Bronchial epithelial cell (primary cell): ENCODE data around the gene CYGB. TPM values are rescaled to one million over a fixed set of nuclear protein-coding genes. Genes with fewer than 3 reads are reported as not detected.

Source experiments
- DNase-seq: peaks from one replicate; pipeline ENCODE4 v3.0.0-alpha.2; 2010; ENCODE audit warnings: low read depth
- FAIRE-seq: peaks from 2 replicates; lab custom pipeline; 2011; peaks lifted over from hg19 to GRCh38; lab: Jason Lieb, UNC
- H3K27me3 ChIP-seq: 2 replicates; pipeline ENCODE4 v1.5.1; 2011; ENCODE audit warnings: low read length; ENCODE audit not compliant: control insufficient read depth, insufficient read depth
- H3K36me3 ChIP-seq: 2 replicates; pipeline ENCODE4 v1.5.1; 2011; ENCODE audit warnings: low read length; ENCODE audit not compliant: control insufficient read depth, insufficient read depth
- H3K4me3 ChIP-seq: 2 replicates; pipeline ENCODE4 v1.5.1; 2011; ENCODE audit warnings: mild to moderate bottlenecking, low read depth, low read length, control low read depth
- CTCF ChIP-seq: IDR thresholded peaks from 2 replicates; pipeline ENCODE4 v1.5.1; 2011; ENCODE audit warnings: mild to moderate bottlenecking, moderate library complexity, low read length, control low read depth, inconsistent platforms; ENCODE audit not compliant: insufficient read depth, severe bottlenecking
- total RNA-seq: library from RNA; depleted of rRNA; stranded (reverse); fragments of >200 nt; gene quantifications from 2 replicates; pipeline ENCODE4 v1.2.1, GENCODE V29; 2014

CYGB gene
- total RNA-seq, 1 donor from 2014 or later = 2.1 TPM

GRCh38 chr17:76569607-76570279 lies 32.2 kb upstream of the CYGB start:
- DNase-seq = no peak
- Histone ChIP-seq H3K36me3 (peaks cover 32% of the 10 kb centered on the region), H3K4me3 (no peak overlapping the region), H3K27me3 (no peaks in the 10 kb centered on the region)
- FAIRE-seq = no peak
- no peak for TF ChIP-seq CTCF

- no peaks in the 10 kb centered on the region for H3K27me3 ChIP-seq
- DNase-seq (no peak), FAIRE-seq (no peak)
- H3K36me3 ChIP-seq = peaks cover 25% of the 10 kb centered on the region
- H3K4me3 ChIP-seq = no peak overlapping the region
- TF ChIP-seq CTCF = no peak
Observed at GRCh38 chr17:76568811-76569221, 31.3 kb upstream of the CYGB start.

- Histone ChIP-seq H3K27me3 (no peaks in the 10 kb centered on the region), H3K36me3 (peaks cover 19% of the 10 kb centered on the region), H3K4me3 (no peak overlapping the region)
- DNase-seq = no peak
- no peak for FAIRE-seq
- no peak for TF ChIP-seq CTCF
Observed at GRCh38 chr17:76567634-76568432, 30.3 kb upstream of the CYGB start.

GRCh38 chr17:76566988-76567431 lies 29.5 kb upstream of the CYGB start:
- peaks cover 12% of the 10 kb centered on the region for H3K36me3 ChIP-seq
- H3K4me3 ChIP-seq = no peak overlapping the region
- H3K27me3 ChIP-seq = no peaks in the 10 kb centered on the region
- DNase-seq (no peak), FAIRE-seq (no peak)
- TF ChIP-seq CTCF = no peak

GRCh38 chr17:76566613-76566943 lies 29.1 kb upstream of the CYGB start:
- H3K4me3 ChIP-seq = no peak overlapping the region
- no peak for TF ChIP-seq CTCF
- DNase-seq (no peak), FAIRE-seq (no peak)
- peaks cover 14% of the 10 kb centered on the region for H3K36me3 ChIP-seq
- H3K27me3 ChIP-seq = no peaks in the 10 kb centered on the region
